ENCODE data around the gene ASRGL1.
"Not testable (repeated sequence)": the region's sequence is repeated elsewhere in the genome, so short reads cannot be mapped to it uniquely, and the experiment has no call there.

Gene ASRGL1

DNA sequence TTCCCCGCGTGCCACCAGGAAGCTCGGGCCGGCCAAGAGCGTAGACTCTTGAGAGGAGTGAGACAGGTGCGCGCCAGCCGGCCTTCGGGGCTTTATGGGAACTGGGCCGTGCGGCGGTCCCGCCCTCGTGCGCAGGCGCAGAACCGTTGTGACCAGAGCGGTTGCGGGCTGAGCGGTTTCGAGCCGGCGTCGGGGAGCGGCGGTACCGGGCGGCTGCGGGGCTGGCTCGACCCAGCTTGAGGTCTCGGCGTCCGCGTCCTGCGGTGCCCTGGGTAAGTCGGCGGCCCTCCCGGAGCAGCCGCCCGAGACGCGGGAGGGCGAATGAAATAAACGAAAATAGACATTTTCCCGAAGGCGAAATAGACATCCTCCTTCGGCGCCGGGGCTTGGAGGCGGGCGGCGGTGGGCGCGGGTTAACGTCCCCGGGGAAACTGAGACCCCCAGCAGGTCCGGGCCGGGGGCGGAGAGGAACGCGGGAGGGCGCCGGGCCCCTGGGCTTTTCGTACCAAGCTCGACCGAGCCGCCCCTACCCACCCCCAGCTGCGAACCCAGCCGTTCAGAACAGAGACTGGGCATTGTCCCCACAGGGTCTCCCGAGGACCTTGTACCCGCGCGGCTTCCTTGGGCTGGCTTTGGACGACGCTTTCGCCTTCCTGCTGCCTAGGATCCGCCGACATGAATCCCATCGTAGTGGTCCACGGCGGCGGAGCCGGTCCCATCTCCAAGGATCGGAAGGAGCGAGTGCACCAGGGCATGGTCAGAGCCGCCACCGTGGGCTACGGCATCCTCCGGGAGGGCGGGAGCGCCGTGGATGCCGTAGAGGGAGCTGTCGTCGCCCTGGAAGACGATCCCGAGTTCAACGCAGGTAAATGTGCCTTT lies at the start of gene ASRGL1:
TSS of gene ASRGL1 (plus strand) at position 146 of the 879 bp plus-strand sequence. CDS start at position 676, 530 bp downstream.
- peak; percentile 35 for DNase-seq

DNA sequence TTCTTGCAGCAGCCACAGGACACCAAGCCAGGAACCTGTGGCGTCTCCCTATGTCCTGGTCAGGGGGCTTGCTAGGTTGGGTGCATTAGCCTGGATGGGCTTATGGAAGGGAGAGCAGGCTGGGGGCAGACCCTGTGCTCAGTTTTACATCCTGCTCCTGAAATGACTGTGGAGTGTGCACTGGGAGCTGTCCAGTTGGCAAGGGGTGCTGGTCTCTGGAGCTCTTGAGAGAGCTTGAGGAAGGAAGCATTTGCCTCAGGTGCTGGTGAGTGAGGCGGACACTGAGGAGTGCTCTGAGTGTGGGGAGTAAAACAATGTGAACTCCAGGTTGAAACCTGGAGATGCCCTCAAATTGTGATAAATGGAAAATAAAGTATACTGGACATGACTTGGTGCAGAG lies 41.7 kb upstream of the ASRGL1 start:
- DNase-seq: no peak

DNA sequence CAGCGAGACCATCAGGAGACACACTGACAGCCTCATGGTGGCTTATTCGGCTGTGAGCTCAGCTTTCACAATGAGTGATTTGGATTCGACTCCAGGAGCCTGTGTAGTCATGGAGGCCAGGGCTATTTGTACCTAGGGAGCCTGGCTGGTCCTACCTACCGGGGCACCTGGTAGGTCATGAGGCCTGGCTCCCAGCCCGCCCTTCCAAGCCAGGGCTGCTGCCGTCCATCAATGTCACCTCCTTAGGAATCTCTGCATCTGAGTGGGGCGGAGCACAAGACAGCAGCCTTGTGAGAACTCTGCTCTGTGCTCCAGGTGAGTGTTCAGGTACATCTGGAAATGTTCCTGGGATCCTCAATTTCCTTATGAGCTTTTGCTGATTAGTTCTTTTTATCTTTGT lies 38.3 kb upstream of the ASRGL1 start, which contains the start of gene SCGB1D4:
TSS of gene SCGB1D4 (minus strand) at position 101 of the 400 bp plus-strand sequence. CDS start at position 36, 65 bp downstream.
- DNase-seq: no peak

DNA sequence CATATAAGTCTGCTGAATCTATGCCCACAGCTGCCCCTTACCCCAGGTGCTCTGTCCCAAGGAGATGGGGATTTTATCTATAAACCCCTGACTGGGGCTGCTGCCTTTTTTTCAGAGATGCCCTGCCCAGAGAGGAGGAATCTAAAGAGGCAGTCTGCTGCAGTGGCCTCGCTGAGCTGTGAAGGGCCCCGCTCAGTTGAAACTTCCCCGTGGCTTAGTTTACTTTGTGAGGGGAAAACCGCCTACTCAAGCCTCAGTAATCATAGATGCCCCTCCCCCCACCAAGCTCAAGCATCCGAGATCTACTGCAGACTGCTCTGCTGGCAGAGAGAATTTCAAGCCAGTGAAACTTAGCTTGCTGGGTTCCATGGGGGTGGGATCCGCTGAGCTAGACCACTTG lies 31.0 kb upstream of the ASRGL1 start:
- no peak for DNase-seq

DNA sequence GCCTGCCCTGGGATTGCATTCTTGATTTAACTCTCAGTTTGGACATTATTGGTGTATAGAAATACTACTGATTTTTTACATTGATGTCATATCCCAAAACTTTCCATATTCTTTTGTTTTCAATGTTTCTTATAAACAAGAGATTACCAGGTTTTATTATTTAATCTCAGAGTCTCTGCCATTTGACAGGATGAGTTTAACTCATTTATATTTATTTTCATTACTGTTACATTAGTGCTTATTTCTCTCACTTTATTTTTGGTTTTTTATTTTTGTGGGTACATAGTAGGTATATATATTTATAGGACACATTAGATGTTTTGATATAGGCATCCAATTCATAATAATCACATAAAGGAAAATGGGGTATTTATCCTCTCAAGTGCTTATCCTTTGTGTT lies 29.3 kb upstream of the ASRGL1 start:
- DNase-seq: no peak

DNA sequence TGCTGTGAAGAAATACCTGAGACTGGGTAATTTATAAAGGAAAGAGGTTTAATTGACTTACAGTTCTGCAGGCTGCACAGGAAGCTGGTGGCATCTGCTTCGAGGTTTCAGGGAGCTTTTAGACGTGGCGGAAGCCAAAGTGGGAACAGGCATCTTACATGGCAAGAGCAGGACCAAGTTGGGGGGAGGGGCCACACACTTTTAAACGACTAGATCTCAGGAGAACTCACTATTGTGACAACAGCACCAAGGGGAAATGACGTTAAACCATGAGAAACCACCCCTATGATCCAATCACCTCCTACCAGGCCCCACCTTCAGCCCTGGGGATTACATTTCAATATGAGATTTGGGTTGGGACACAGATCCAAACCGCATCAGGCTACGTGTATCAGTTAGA lies 27.3 kb upstream of the ASRGL1 start:
- DNase-seq: no peak

DNA sequence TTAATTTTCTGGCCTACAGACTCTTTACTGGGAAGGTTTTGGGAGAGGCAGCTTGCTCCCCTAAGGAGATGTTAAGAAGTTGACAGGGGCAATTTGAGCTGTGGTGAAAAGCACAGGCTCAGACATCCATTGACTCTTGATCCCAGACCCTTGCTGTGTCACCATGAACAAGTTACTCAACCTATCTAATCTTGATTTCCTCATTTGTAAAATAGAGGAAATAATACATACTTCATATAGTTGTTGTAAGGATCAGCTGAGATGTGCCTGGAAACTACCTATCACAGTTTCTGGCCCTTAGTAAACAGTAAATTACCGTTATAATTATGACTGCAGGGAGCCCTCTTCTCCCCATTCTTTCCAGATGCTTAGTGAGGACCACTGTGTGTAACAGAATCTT lies 21.8 kb upstream of the ASRGL1 start:
- DNase-seq: no peak

DNA sequence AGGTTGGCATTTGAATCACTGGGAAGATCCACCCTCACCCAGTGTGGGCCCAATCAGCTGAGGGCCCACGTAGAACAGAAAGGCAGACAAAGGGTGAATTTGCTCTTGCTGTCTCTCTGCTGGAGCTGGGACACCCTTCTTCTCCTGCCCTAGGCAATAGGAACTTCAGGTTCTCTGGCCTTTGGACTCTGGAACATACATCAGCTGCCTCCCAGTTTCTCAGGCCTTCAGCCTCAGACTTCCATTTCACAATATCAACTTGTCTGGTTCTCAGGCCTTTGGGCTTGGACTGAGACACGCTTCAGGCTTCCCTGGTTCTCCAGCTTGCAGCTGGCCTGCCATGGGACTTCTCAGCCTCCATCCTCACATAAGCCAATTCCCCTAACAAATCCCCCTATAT lies 14.7 kb upstream of the ASRGL1 start:
- no peak for DNase-seq

DNA sequence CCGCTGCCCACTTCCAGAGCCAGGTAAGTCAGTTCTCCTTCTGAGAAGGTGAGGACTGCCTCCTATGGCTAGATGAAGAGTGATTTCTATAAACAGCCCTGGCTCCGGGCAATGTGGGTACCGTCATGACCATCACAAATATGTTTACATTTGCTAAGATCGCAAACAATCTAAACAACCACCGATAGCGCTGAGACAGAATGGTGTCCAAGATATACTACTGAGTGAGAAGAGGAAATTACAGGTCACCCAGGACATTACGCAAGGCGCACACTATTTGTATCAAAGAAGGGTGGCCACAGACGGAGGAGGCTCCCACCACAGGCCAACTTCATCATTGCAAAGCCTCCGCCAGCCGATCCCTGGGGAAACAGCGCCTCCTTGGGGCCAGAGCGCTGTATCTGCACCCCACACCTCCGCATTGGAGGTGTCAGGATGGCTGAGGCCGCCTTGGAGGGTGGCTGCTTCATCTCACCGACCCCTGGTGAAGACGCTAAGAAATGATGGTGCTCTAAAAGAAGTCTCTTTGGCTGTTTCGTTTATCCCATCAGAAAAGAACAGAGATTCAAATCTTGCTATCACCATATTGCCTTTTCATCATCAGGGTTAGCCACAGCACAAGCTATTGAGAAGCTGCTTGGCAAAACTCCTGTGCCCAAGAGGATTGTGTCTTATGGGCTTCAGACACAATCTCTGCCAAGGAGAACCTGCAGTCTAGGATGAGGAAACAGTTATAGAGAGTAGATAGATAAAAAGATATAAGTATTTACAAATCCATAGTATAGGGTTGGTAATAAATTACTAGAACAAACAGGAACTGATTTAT lies 12.3 kb upstream of the ASRGL1 start:
- no peak for DNase-seq

DNA sequence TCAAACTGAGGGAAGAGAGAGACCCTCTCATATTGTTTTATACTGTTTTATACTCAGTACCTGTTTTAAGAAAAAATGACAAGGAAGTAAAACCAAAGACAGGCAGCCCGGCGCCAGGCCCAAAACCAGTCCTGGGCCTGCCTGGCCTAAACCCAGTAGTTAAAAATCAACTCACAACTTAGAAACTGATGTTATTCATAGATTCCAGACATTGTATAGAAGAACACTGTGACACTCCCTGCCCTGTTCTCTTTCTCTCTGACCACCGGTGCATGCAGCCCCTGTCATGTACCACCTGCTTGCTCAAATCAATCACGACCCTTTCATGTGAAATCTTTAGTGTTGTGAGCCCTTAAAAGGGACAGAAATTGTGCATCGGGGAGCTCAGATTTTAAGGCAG lies 11.5 kb upstream of the ASRGL1 start:
- not testable (repeated sequence) for DNase-seq

DNA sequence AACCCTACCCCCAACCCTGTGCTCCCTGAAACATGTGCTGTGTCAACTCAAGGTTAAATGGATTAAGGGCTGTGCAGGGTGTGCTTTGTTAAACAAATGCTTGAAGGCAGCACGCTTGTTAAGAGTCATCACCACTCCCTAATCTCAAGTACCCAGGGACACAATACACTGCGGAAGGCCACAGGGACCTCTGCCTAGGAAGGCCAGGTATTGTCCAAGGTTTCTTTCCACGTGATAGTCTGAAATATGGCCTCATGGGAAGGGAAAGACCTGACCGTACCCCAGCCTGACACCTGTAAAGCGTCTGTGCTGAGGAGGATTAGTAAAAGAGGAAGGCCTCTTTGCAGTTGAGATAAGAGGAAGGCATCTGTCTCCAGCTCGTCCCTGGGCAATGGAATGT lies 10.5 kb upstream of the ASRGL1 start:
- not testable (repeated sequence) for DNase-seq

DNA sequence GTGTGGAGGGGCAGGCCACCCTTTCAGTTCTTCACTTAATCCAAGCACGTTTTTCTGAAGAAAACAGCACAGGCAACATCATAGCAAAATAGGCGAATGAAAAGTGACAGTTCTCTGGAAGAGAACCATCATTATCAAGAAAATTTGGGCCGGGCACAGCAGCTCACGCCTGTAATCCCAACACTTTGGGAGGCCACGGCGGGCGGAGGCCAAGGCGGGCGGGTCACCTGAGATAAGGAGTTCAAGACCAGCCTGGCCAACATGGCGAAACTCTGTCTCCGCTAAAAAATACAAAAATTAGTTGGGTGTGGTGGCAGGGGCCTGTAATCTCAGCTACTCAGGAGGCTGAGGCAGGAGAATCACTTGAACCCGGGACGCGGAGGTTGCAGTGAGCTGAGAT lies 9.7 kb upstream of the ASRGL1 start:
- DNase-seq: not testable (repeated sequence)

DNA sequence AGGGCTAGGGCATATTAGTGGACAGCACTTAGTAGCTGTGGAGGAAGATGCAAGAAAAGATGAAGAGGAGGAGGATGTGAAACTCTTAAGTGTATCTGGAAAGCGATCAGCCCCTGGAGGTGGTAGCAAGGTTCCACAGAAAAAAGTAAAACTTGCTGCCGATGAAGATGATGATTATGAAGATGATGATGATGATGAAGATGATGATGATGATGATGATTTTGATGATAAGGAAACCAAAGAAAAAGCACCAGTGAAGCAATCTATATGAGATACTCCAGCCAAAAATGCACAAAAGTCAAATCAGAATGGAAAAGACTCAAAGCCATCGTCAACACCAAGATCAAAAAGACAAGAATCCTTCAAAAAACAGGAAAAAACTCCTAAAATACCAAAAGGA lies 6.0 kb upstream of the ASRGL1 start:
- not testable (repeated sequence) for DNase-seq

DNA sequence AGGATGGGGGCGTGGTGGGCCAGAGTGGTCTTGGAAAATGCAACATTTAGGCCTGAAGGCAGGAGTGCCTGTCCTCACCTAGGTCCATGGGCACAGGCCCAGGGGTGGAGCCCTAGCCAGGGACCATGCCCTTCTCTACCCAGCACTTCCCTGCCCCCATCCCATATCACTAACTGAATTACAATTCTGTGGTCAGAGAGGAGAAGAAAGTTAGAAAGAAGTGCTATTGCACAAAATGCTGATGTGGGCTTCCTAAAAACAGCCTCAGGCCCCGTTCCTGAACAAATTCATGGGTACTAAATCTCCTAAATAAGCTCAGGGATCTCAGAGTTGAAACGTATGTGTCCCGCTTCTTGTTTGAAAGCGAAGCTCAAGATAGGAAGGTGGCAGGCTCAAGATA lies 3.5 kb upstream of the ASRGL1 start:
- DNase-seq: no peak

DNA sequence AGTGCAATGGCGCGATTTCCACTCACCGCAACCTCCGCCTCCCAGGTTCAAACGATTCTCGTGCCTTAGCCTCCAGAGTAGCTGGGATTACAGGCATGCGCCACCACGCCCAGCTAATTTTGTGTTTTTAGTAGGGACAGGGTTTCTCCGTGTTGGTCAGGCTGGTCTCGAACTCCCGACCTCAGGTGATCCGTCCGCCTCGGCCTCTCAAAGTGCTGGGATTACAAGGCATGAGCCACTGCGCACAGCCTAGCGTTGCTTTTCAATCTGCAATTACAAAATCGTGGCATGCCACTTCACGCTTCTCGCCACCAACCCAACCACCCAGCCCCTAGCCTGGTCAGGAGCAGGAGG lies 322 bp upstream of the ASRGL1 start:
- DNase-seq: not testable (repeated sequence)

DNA sequence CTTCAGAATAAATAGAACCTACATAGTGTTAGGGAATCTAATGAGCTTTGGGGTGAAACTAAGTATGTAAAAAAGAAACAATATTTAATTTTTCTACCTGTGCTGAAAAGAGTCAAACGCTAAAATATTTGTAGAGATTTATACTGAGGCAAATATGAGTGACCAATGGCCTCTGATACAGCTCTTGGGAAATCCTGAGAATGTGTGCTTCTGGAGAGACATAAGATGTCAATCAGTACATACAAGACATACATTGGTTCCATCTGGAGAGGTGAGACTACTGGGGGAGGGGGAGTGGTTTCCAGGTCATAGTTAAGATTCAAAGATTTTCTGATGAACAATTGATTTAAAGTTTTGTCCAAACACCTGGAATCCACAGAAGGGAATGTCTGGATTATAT lies 970 bp downstream of the ASRGL1 start:
- no peak for DNase-seq

DNA sequence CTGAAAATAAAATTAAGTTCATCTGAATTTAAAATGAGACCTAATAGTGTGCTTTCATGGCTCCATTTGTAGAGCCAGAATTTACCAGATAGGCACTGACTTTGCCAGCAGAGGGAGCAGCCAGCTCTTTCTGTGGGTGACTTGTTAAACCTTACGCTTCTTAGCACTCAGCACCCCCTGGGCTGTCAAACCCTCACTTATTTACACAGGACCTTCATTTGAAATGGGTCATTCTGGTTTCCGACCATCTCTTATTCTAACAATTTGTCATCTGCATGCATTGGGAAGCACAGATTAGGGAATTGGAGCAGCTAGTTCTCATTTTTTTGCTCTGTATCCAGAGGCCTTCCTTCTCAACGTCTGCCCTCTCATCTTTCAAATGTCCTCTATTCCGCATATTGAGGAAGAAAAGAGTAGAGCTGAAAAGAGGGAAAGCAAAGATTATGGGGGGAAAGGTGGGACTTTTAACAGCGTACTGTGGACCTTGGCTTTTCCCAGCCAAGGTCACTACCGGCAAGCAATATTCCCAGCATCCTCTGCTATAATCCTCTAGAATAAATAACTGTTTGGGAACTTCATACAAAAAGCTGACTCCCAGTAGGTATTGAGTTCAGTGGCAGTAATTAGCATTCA lies 3.1 kb downstream of the ASRGL1 start:
- DNase-seq: no peak

DNA sequence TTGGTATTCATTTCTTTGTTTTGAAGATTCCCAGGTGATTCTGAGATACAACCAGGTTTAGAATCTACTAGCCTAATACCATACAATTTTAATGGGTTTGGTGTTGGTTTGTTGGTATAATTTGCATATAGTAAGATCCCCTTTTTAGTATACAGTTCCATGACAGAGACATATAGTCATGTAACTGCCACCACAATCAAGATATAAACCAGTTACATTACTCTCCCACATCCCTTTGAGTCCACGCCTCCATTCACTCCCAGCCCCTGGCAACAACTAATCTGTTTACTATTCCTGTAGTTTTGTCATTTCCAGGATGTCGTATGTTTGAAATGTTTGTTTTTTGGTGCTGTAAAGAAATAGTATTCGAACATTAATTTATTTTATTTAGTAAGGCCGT lies 4.3 kb downstream of the ASRGL1 start:
- no peak for DNase-seq

DNA sequence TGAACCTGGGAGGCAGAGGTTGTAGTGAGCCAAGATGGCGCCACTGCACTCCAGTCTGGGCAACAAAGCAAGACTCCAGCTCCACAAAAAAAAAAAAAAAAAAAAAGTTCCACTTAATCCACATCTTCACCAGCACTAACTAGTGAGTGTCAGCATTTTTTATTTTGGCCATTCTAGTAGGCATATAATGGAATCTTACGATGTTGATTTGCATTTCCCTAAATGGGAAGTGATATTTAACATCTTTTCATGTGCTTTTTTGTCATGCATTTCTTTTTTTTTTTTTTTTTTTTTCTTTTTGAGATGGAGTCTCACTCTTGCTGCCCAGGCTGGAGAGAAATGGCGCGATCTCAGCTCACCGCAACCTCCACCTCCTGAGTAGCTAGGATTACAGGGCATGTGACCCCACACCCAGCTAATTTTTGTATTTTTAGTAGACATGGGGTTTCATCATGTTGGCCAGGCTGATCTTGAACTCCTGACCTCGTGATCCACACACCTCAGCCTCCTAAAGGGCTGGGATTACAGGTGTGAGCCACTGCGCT lies 6.5 kb downstream of the ASRGL1 start:
- DNase-seq: not testable (repeated sequence)

DNA sequence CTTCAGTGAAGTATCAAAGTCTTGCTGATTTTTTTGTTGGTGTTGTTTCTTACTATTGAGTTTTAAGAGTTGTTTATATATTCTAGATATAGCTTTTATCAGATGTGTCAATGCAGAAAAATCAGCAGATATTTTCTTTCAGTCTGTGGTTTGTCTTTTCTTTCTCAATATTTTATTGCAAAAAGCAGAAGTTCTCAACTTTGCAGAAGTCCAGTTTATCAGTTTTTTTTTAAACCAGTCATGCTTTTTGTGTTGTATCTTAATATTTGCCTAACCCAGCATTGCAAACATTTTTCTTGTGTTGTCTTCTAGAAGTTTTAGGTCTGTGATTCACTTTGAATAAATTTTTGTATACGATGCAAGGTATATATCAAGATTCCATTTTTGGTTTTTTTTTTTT lies 7.0 kb downstream of the ASRGL1 start:
- DNase-seq: no peak

DNA sequence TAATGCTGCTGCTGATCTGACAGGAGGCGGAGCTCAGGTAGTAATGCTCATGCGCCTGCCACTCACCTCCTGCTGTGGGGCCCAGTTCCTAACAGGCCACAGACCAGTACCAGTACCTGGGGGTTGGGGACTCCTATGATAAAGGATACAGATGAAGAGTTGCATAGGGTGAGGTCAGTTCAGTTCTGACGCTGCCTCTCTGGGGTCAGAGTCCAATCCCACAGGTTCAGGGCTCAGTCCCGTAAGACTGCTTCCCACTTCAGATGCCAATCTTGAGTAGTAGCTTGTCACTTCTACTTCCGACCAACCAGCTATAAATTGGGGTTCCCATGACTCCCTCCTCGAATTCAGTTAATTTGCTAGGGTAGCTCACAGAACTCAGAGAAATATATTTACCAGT lies 8.6 kb downstream of the ASRGL1 start:
- no peak for DNase-seq

DNA sequence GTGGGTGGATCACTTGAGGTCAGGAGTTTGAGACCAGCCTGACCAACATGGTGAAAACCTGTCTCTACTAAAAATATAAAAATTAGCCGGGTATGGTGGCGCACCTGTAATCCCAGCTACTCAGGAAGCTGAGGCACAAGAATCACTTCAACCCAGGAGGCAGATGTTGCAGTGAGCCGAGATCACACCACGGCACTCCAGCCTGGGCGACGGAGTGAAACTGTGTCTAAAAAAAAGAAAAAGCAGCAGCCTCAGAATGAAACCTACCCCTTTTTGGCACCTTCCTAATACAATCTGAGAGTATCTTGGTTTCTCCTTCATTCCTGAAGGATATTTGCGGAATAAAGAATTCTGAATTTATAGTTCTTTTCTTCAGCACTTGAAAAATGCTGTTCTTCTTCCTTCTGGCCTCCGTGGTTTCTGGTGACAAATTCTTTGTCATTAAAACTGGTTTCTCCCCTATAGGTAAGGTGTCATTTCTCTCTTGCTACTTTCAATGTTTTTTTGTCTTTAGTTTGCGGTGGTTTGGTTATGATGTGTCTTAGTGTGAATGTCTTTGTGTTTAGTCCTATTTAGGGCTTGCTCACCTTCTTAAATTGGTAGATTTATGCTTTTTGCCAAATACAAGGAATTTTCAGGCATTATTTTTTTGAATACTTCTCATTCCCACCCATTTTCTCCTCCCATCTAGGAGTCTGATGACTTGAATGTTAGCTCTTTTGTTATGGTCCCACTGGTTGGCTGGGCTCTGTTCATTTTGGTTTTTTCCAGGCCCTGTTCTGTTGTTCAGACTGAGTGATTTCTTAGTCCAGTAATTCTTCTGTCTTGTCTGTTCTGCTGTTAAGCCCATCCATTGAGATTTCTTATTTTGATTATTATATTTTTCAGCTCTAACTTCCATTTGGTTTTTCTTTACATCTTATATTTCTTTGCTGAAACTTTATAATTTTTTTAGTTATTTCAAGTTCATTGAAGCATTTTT lies 15.4 kb downstream of the ASRGL1 start:
- no peak for DNase-seq
